AML-193 (cell line): ENCODE data around the gene RNF151.
A peak's percentile ranks its signal among the peaks of the same experiment; 100 is the strongest.

Experiments
- DNase-seq, 2 experiments: peaks; one replicate each; lab custom pipeline; 2025; lab: John Stamatoyannopoulos, UW

The RNF151 gene

GRCh38 chr16:1991588-1991947 lies 24.9 kb downstream of the RNF151 start:
- DNase-seq = no peak

- no peak for DNase-seq
These were observed 25.5 kb downstream of the RNF151 start for GRCh38 chr16:1991948-1992703.

- DNase-seq = no peak
These were observed 26.2 kb downstream of the RNF151 start for GRCh38 chr16:1992704-1993317.

GRCh38 chr16:1993731-1994131 lies 27.1 kb downstream of the RNF151 start:
- no peak for DNase-seq

GRCh38 chr16:1997494-1998359 lies 31.1 kb downstream of the RNF151 start:
- DNase-seq = no peak

GRCh38 chr16:1998360-1998835 lies 31.7 kb downstream of the RNF151 start:
- no peak for DNase-seq

GRCh38 chr16:1998852-1999801 lies 32.5 kb downstream of the RNF151 start:
- DNase-seq = no peak

- no peak for DNase-seq
These were observed 33.3 kb downstream of the RNF151 start for GRCh38 chr16:1999866-2000514.

- no peak for DNase-seq
These were observed 34.4 kb downstream of the RNF151 start for GRCh38 chr16:2001035-2001434.

- DNase-seq = no peak
These were observed 35.0 kb downstream of the RNF151 start for GRCh38 chr16:2001456-2002355.

GRCh38 chr16:2002406-2003230 lies 36.0 kb downstream of the RNF151 start:
- no peak for DNase-seq

- no peak for DNase-seq
These were observed 36.7 kb downstream of the RNF151 start for GRCh38 chr16:2003231-2003826.

GRCh38 chr16:2003827-2004641 lies 37.4 kb downstream of the RNF151 start:
- peak; percentile 82 to 85 for DNase-seq

GRCh38 chr16:2004795-2005517 lies 38.3 kb downstream of the RNF151 start:
- no peak for DNase-seq

GRCh38 chr16:2005646-2006045 lies 39.0 kb downstream of the RNF151 start:
- no peak for DNase-seq

GRCh38 chr16:2006317-2006716 lies 39.7 kb downstream of the RNF151 start:
- no peak for DNase-seq
